CD8-positive, alpha-beta T cell (primary cell): ENCODE data around the gene SWSAP1. TPM values are rescaled to one million over a fixed set of nuclear protein-coding genes. Genes with fewer than 3 reads are reported as not detected.

Source experiments
- total RNA-seq, 46 experiments: library from RNA in 2 of 46; stranded (reverse) in 2 of 46; gene quantifications; one replicate each; pipeline ENCODE4 v1.2.3 and lab custom pipeline; 2021 to 2026

Gene SWSAP1
- total RNA-seq, 2 experiments from 2014 or later, result 2.2 to 2.4 TPM

Other genes with a start within 250 kb of the SWSAP1 start
- gene SPC24, start 218.9 kb upstream of the SWSAP1 start, total RNA-seq, result under 1 TPM; 0.79 to 0.86 TPM
- under 1 TPM in 1 of 2 experiments, not detected in 1; 0.22 TPM for gene KANK2, start 177.1 kb upstream of the SWSAP1 start, total RNA-seq
- not detected for gene ANGPTL8, start 135.0 kb upstream of the SWSAP1 start, total RNA-seq
- under 1 TPM; 0.19 to 0.54 TPM for gene DOCK6, start 112.1 kb upstream of the SWSAP1 start, total RNA-seq
- not detected for gene TSPAN16, start 78.5 kb upstream of the SWSAP1 start, total RNA-seq
- gene RAB3D, start 35.0 kb upstream of the SWSAP1 start, total RNA-seq, result 1 to 10 TPM; 1.4 to 1.9 TPM
- gene TMEM205, start 28.4 kb upstream of the SWSAP1 start, total RNA-seq, result 10 to 100 TPM in 1 of 2 experiments, 1 to 10 TPM in 1; 6.5 to 10.6 TPM
- gene CCDC159, start 28.1 kb upstream of the SWSAP1 start, total RNA-seq, result 10 to 100 TPM; 26.9 to 36.4 TPM
- gene PLPPR2, start 19.2 kb upstream of the SWSAP1 start, total RNA-seq, result 1 to 10 TPM; 6.0 to 6.2 TPM
- gene EPOR, start 9.6 kb downstream of the SWSAP1 start, total RNA-seq, result 1 to 10 TPM; 9.1 to 9.5 TPM
- not detected for gene RGL3, start 44.6 kb downstream of the SWSAP1 start, total RNA-seq
- gene ODAD3, start 60.5 kb downstream of the SWSAP1 start, total RNA-seq, result not detected
- gene PRKCSH, start 61.0 kb downstream of the SWSAP1 start, total RNA-seq, result 100 to 1,000 TPM; 253 to 255 TPM
- gene ELAVL3, start 106.4 kb downstream of the SWSAP1 start, total RNA-seq, result under 1 TPM in 1 of 2 experiments, not detected in 1; 0.08 TPM
- gene ZNF653, start 131.2 kb downstream of the SWSAP1 start, total RNA-seq, result 1 to 10 TPM; 9.7 to 10.0 TPM
- 10 to 100 TPM; 31.1 to 32.4 TPM for gene ECSIT, start 154.5 kb downstream of the SWSAP1 start, total RNA-seq
- gene CNN1, start 164.2 kb downstream of the SWSAP1 start, total RNA-seq, result not detected
- 10 to 100 TPM; 40.3 to 41.0 TPM for gene ELOF1, start 184.6 kb downstream of the SWSAP1 start, total RNA-seq
- 10 to 100 TPM; 10.6 to 13.5 TPM for gene ACP5, start 203.0 kb downstream of the SWSAP1 start, total RNA-seq
- 10 to 100 TPM; 10.7 to 11.0 TPM for gene ZNF627, start 222.8 kb downstream of the SWSAP1 start, total RNA-seq